Measurements from ENCODE around the gene NF2. TPM values are rescaled to one million over a fixed set of nuclear protein-coding genes. Genes with fewer than 3 reads are reported as not detected.

NF2 gene
- total and polyA plus RNA-seq, 2 experiments from 2014 or later: 14.4 to 54.5 TPM

GRCh38 chr22:29679316-29679715 lies 75.9 kb downstream of the NF2 start (continued):
- TF ChIP-seq, protein P1, sequence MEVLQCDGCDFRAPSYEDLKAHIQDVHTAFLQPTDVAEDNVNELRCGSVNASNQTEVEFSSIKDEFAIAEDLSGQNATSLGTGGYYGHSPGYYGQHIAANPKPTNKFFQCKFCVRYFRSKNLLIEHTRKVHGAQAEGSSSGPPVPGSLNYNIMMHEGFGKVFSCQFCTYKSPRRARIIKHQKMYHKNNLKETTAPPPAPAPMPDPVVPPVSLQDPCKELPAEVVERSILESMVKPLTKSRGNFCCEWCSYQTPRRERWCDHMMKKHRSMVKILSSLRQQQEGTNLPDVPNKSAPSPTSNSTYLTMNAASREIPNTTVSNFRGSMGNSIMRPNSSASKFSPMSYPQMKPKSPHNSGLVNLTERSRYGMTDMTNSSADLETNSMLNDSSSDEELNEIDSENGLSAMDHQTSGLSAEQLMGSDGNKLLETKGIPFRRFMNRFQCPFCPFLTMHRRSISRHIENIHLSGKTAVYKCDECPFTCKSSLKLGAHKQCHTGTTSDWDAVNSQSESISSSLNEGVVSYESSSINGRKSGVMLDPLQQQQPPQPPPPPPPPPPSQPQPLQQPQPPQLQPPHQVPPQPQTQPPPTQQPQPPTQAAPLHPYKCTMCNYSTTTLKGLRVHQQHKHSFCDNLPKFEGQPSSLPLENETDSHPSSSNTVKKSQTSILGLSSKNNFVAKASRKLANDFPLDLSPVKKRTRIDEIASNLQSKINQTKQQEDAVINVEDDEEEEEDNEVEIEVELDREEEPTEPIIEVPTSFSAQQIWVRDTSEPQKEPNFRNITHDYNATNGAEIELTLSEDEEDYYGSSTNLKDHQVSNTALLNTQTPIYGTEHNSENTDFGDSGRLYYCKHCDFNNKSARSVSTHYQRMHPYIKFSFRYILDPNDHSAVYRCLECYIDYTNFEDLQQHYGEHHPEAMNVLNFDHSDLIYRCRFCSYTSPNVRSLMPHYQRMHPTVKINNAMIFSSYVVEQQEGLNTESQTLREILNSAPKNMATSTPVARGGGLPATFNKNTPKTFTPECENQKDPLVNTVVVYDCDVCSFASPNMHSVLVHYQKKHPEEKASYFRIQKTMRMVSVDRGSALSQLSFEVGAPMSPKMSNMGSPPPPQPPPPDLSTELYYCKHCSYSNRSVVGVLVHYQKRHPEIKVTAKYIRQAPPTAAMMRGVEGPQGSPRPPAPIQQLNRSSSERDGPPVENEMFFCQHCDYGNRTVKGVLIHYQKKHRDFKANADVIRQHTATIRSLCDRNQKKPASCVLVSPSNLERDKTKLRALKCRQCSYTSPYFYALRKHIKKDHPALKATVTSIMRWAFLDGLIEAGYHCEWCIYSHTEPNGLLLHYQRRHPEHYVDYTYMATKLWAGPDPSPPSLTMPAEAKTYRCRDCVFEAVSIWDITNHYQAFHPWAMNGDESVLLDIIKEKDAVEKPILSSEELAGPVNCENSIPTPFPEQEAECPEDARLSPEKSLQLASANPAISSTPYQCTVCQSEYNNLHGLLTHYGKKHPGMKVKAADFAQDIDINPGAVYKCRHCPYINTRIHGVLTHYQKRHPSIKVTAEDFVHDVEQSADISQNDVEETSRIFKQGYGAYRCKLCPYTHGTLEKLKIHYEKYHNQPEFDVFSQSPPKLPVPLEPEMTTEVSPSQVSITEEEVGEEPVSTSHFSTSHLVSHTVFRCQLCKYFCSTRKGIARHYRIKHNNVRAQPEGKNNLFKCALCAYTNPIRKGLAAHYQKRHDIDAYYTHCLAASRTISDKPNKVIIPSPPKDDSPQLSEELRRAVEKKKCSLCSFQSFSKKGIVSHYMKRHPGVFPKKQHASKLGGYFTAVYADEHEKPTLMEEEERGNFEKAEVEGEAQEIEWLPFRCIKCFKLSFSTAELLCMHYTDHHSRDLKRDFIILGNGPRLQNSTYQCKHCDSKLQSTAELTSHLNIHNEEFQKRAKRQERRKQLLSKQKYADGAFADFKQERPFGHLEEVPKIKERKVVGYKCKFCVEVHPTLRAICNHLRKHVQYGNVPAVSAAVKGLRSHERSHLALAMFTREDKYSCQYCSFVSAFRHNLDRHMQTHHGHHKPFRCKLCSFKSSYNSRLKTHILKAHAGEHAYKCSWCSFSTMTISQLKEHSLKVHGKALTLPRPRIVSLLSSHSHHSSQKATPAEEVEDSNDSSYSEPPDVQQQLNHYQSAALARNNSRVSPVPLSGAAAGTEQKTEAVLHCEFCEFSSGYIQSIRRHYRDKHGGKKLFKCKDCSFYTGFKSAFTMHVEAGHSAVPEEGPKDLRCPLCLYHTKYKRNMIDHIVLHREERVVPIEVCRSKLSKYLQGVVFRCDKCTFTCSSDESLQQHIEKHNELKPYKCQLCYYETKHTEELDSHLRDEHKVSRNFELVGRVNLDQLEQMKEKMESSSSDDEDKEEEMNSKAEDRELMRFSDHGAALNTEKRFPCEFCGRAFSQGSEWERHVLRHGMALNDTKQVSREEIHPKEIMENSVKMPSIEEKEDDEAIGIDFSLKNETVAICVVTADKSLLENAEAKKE (CRISPR knock-in tag; IDR thresholded peaks at IDR 0.05): no peak
- no peak for TF ChIP-seq JUNB (IDR thresholded peaks at IDR 0.05; ENCODE audit: unreplicated experiment)

DNA sequence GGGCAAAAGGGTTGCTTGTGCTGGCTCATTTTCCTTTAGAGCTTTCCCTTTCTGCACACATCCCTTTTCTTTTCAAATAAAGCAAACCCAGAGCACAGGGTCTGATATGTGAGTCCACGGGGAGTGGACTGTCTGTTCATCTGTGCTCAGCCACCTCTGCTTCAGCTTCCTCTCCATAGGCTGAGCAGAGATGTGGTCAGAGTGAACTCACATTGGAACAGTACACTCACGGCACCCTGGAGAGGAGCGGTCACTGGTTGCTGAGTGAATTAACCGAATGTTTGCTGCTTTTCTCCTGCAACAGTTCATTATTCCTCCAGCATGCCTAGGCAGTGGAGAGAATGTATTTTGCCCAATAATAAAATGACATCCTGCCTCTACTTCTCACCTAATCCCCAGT lies 80.1 kb downstream of the NF2 start:
- peaks cover 11% of the 10 kb centered on the region for H3K27me3 Mint-ChIP-seq (ENCODE audit: insufficient read depth, low read depth, poor library complexity)
- Histone ChIP-seq H3K4me3 (no peak overlapping the region), H3K27ac (ENCODE audit: low read depth) (no peak overlapping the region), H2AFZ (no peak overlapping the region), H3K79me2 (replicated peaks; ENCODE audit: insufficient read depth) (no peaks in the 10 kb centered on the region), H3K27me3 (ENCODE audit: insufficient read depth) (no peaks in the 10 kb centered on the region), H3K9me2 (ENCODE audit: insufficient read depth) (no peaks in the 10 kb centered on the region), H3F3A (replicated peaks; ENCODE audit: low read depth) (no peaks in the 10 kb centered on the region), H3K36me3 (ENCODE audit: insufficient read depth) (no peaks in the 10 kb centered on the region), H4K20me1 (replicated peaks; ENCODE audit: insufficient read depth) (0 out of 2 replicates have a peak, but pooled peaks cover 4% of the 10 kb centered on the region), H3K4me2 (no peak overlapping the region), H3K4me1 (ENCODE audit: insufficient read depth) (0 out of 2 replicates have a peak, but pooled peaks cover 4% of the 10 kb centered on the region)
- no peak overlapping the region for H3K4me3 Mint-ChIP-seq
- H3K27ac Mint-ChIP-seq: no peak overlapping the region
- peaks cover 6% of the 10 kb centered on the region; the same call in 1 of the 3 replicates for H3K36me3 Mint-ChIP-seq (ENCODE audit: low read depth)
- H3K9me3 Mint-ChIP-seq: no peaks in the 10 kb centered on the region
- H3K4me1 Mint-ChIP-seq: peaks cover 16% of the 10 kb centered on the region
- no peak for ATAC-seq
- no peak for DNase-seq (ENCODE audit: low spot score)
- no peak for TF ChIP-seq EZH2 (IDR thresholded peaks at IDR 0.05; ENCODE audit: low read depth, unreplicated experiment)
- TF ChIP-seq ZNF114 (CRISPR knock-in tag; IDR thresholded peaks at IDR 0.05): no peak
- TF ChIP-seq CTCF (conservative IDR thresholded peaks at IDR 0.05; ENCODE audit: low read depth in 2 of 2): no peak
- no peak for TF ChIP-seq ZNF331 (CRISPR knock-in tag; IDR thresholded peaks at IDR 0.05; ENCODE audit: low read depth)
- TF ChIP-seq, protein P1 (CRISPR knock-in tag; IDR thresholded peaks at IDR 0.05): no peak
- TF ChIP-seq POLR2AphosphoS5 (IDR thresholded peaks at IDR 0.05; ENCODE audit: low read depth): no peak
- no peak for TF ChIP-seq CREB1 (CRISPR knock-in tag; IDR thresholded peaks at IDR 0.05; ENCODE audit: low read depth)
- TF ChIP-seq STAT1 (IDR thresholded peaks at IDR 0.05; ENCODE audit: unreplicated experiment): no peak
